Esophagus squamous epithelium (tissue), 4 donors: Measurements from ENCODE around the gene ST3GAL3.
"Not testable (repeated sequence)": the region's sequence is repeated elsewhere in the genome, so short reads cannot be mapped to it uniquely, and the experiment has no call there.

Experiments
- CTCF ChIP-seq, 6 experiments: fragments of 450-650 bp in 4 of 6; fragments of 200-600 bp in 2 of 6; sonication (generic) in 2 of 6; IDR thresholded peaks; one replicate each; pipeline ENCODE4 v1.5.1; 2016 to 2019; ENCODE audit warnings: antibody characterized with exemption in 6 of 6, mild to moderate bottlenecking in 4 of 6, moderate library complexity in 4 of 6
- POLR2A ChIP-seq, 4 donors: fragments of 450-650 bp; IDR thresholded peaks; one replicate each; pipeline ENCODE4 v1.6.1; 2017; ENCODE audit warnings: antibody characterized with exemption in 4 of 4, mild to moderate bottlenecking in 4 of 4, moderate library complexity in 3 of 4

DNA sequence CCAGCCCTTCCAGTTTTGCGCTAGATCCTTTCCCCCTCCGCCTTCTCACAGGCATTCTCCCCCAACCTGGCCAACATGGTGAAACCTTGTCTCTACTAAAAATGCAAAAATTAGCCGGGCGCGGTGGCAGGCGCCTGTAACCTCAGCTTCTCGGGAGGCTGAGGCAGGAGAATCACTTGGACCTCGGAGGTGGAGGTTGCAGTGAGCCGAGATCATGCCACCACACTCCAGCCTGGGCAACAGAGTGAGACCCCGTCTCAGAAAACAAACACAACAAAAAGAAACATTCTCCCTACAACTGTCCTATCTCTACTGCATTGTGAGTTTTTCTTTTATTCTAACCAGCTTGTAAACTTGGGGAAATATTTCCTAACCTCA, 126.6 kb downstream of the ST3GAL3 start:
- not testable (repeated sequence) for TF ChIP-seq POLR2A, CTCF (IDR thresholded peaks at IDR 0.05)
